Measurements from ENCODE around the gene CRIM1. TPM values are rescaled to one million over a fixed set of nuclear protein-coding genes. Genes with fewer than 3 reads are reported as not detected.

The CRIM1 gene
- total and polyA plus RNA-seq, 2 of the 8 experiments (the other 6 are each of a cell fraction or from before 2014, with no cell fraction given) = 9.4 to 28.4 TPM

DNA sequence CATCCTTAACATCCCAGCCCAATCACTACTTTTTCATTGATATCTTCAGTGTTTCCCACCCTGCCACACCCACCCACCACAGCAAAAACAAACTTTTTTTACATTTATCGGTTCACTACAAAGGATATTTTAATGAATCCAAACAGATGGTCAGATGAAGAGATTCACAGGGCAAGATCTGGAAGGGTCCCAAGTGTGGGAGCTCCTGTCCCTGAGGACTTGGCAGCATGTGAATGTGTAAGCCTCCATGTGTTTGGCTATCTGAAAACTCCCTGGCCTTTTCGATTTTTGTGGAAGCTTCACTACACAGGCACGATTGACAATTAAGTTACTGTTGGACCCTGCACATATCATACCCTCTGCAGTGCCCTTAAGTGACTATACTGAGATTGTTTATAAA is 48.1 kb upstream of the CRIM1 start:
- H3K4ac ChIP-seq (replicated peaks; ENCODE audit: insufficient read length, low read depth, low read length) = no peak overlapping the region
- H4K5ac ChIP-seq (ENCODE audit: insufficient read length, low read depth, low read length) = no peak overlapping the region
- H3K79me1 ChIP-seq (ENCODE audit: low read depth, low read length) = no peaks in the 10 kb centered on the region
- H3K18ac ChIP-seq (ENCODE audit: extremely low read depth, low read length) = no peak overlapping the region
- H3K23ac ChIP-seq (ENCODE audit: insufficient read length) = no peak overlapping the region
- no peaks in the 10 kb centered on the region for H3K9me3 ChIP-seq (ENCODE audit: insufficient read depth in 2 of 2, low read depth in 1 of 2, low read length in 1 of 2)
- H3K27ac ChIP-seq (ENCODE audit: low read depth, low read length) = no peak overlapping the region
- H2AFZ ChIP-seq (ENCODE audit: low read length) = no peak overlapping the region
- H2BK5ac ChIP-seq (ENCODE audit: low read depth, low read length) = no peak overlapping the region
- no peak overlapping the region for H2BK15ac ChIP-seq (ENCODE audit: low read length)
- no peak overlapping the region for H3K14ac ChIP-seq (ENCODE audit: insufficient read length)
- ChIA-PET POLR2A (ENCODE audit: partially characterized antibody) (no interaction called here), CTCF (ENCODE audit: partially characterized antibody) (no interaction called here)
- no peaks in the 10 kb centered on the region for H3K27me3 ChIP-seq (replicated peaks in 1 of 4; ENCODE audit: control insufficient read depth in 3 of 4, extremely low read depth in 1 of 4, insufficient read depth in 3 of 4, low read length in 3 of 4)
- H3K56ac ChIP-seq (replicated peaks; ENCODE audit: insufficient read length, low read depth, low read length) = no peak overlapping the region
- H2BK12ac ChIP-seq (ENCODE audit: low read depth, low read length) = no peak overlapping the region
- H2AK5ac ChIP-seq (ENCODE audit: low read depth, low read length) = no peak overlapping the region
- H4K20me1 ChIP-seq (replicated peaks in 1 of 2; ENCODE audit: control insufficient read depth in 1 of 2, insufficient read depth in 2 of 2, low read length in 2 of 2) = no peaks in the 10 kb centered on the region
- DNase-seq (ENCODE audit: low read depth in 1 of 2, low spot score in 2 of 2) = no peak
- no peaks in the 10 kb centered on the region for H3K79me2 ChIP-seq (ENCODE audit: control insufficient read depth in 1 of 2, insufficient read depth in 2 of 2, low read length in 2 of 2)
- no peaks in the 10 kb centered on the region for H3K36me3 ChIP-seq (ENCODE audit: control insufficient read depth in 2 of 4, insufficient read depth in 4 of 4, low read length in 3 of 4)
- no peak overlapping the region for H3K4me3 ChIP-seq (ENCODE audit: extremely low read depth in 1 of 4, insufficient read depth in 2 of 4, low read depth in 3 of 4, low read length in 4 of 4)
- no peak for FAIRE-seq
- no peak overlapping the region for H3K4me2 ChIP-seq (ENCODE audit: insufficient read depth in 1 of 2, low read depth in 2 of 2, low read length in 2 of 2)
- no peaks in the 10 kb centered on the region; the same call in 1 of the 2 replicates for H3K23me2 ChIP-seq (ENCODE audit: low read depth, low read length)
- no peaks in the 10 kb centered on the region for H3K4me1 ChIP-seq (replicated peaks in 1 of 4; ENCODE audit: control insufficient read depth in 3 of 4, insufficient read depth in 4 of 4, low read length in 3 of 4)
- H2BK20ac ChIP-seq (ENCODE audit: low read length) = no peak overlapping the region
- WGBS, 2 experiments (ENCODE audit: extremely low coverage in 1 of 2, insufficient coverage in 1 of 2, insufficient read length in 1 of 2, insufficient replicate concordance in 2 of 2, low coverage in 1 of 2, low lambda C conversion rate in 2 of 2, missing lambda C conversion rate in 1 of 2) = 90% methylated on average over 3 of the region's 3 CpGs; no CpG with 5 or more reads in 1 of the 2 experiments
- H3K9ac ChIP-seq (replicated peaks in 1 of 4; ENCODE audit: extremely low read depth in 1 of 4, low read depth in 3 of 4, low read length in 3 of 4) = no peak overlapping the region
- TF ChIP-seq RFX5 (IDR thresholded peaks at IDR 0.05; ENCODE audit: borderline replicate concordance, low read depth, low read length) (no peak), EP300 (IDR thresholded peaks at IDR 0.05; ENCODE audit: borderline replicate concordance in 1 of 2, low read depth in 2 of 2, low read length in 2 of 2) (no peak), SP4 (IDR thresholded peaks at IDR 0.05; ENCODE audit: low read length) (no peak), POU5F1 (IDR thresholded peaks at IDR 0.05; ENCODE audit: low read depth, low read length) (no peak), CBX8 (IDR thresholded peaks at IDR 0.05; ENCODE audit: borderline replicate concordance, low read depth, low read length) (no peak), TCF12 (IDR thresholded peaks at IDR 0.05; ENCODE audit: low read depth, low read length) (no peak)
- no peak overlapping the region for H4K91ac ChIP-seq (replicated peaks; ENCODE audit: insufficient read length, low read length)
- no peak overlapping the region for H2BK120ac ChIP-seq (replicated peaks; ENCODE audit: low read depth, low read length)
- H4K8ac ChIP-seq (ENCODE audit: extremely low read depth, insufficient read depth, low read length) = no peak overlapping the region
